Endothelial cell (in vitro differentiated cells): ENCODE results near the gene TCHH. TPM values are rescaled to one million over a fixed set of nuclear protein-coding genes. Genes with fewer than 3 reads are reported as not detected.

Experiments
- DNase-seq: peaks from one replicate; pipeline ENCODE4 v3.0.0; 2021; ENCODE audit warnings: low spot score
- H3K27ac Mint-ChIP-seq: one replicate; pipeline ENCODE4 v1.8.0; 2021; ENCODE audit warnings: mixed read lengths, inconsistent platforms; ENCODE audit not compliant: unreplicated experiment
- H3K27me3 Mint-ChIP-seq: one replicate; pipeline ENCODE4 v1.8.0; 2021; ENCODE audit warnings: mild to moderate bottlenecking, moderate library complexity, mixed read lengths, inconsistent platforms; ENCODE audit not compliant: unreplicated experiment
- H3K36me3 Mint-ChIP-seq: one replicate; pipeline ENCODE4 v1.8.0; 2021; ENCODE audit warnings: mild to moderate bottlenecking, low read depth, mixed read lengths, inconsistent platforms; ENCODE audit not compliant: unreplicated experiment
- H3K4me1 Mint-ChIP-seq: one replicate; pipeline ENCODE4 v1.8.0; 2021; ENCODE audit warnings: mild to moderate bottlenecking, mixed read lengths, inconsistent platforms; ENCODE audit not compliant: unreplicated experiment
- H3K4me3 Mint-ChIP-seq: one replicate; pipeline ENCODE4 v1.8.0; 2021; ENCODE audit warnings: mild to moderate bottlenecking, mixed read lengths, inconsistent platforms; ENCODE audit not compliant: unreplicated experiment
- H3K9me3 Mint-ChIP-seq: one replicate; pipeline ENCODE4 v1.8.0; 2021; ENCODE audit warnings: mixed read lengths, inconsistent platforms; ENCODE audit not compliant: unreplicated experiment
- CTCF ChIP-seq: fragments of 200-600 bp; sonication (generic); IDR thresholded peaks from one replicate; pipeline ENCODE4 v1.5.0; 2021; ENCODE audit warnings: antibody characterized with exemption; ENCODE audit not compliant: unreplicated experiment
- total RNA-seq: library from RNA; stranded (reverse); fragmentation: NEBNext Ultra II Directional; extraction: Animal tissue kit (Norgen Biotek cat#: 25700); gene quantifications from one replicate; pipeline ENCODE4 v1.2.1, GENCODE V29; 2021; ENCODE audit not compliant: unreplicated experiment

The TCHH gene
- total RNA-seq, 1 donor from 2014 or later = 0.38 TPM

DNA sequence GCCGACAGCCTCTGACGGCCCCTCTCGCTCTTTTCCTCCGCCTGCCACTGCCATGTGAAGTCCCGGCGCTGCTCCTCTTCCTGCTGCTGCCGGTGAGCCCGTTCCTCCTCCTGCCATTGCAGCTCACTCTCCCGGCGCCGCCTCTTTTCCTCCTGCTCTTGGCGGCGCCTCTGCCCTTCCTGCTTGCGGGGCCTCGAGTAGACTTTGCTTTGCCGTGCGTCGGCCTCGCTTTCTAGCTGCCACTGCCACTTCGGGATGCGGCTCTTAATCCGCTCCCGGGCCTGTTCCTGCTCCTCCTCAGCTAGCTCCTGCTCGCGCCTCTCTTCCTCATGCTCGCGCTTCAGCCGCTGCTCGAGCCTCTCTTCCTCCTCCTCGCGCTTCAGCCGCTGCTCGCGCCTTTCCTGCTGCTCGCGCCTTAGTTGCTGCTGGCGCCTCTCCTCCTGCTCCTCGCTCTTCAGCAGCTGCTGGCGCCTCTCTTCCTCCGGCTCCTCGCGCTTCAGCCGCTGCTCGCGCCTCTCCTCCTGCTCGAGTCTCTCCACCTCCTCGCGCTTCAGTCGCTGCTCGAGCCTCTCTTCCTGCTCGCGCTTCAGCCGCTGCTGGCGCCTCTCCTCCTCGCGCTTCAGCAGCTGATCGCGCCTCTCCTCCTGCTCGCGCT is 4.3 kb downstream of the TCHH start:
- Mint-ChIP-seq H3K9me3 (peaks cover 8% of the 10 kb centered on the region), H3K27ac (no peak overlapping the region), H3K36me3 (peaks cover 10% of the 10 kb centered on the region), H3K27me3 (peaks cover 11% of the 10 kb centered on the region), H3K4me1 (peaks cover 6% of the 10 kb centered on the region), H3K4me3 (no peak overlapping the region)
- peak; percentile 45 for DNase-seq
- TF ChIP-seq CTCF = no peak

- peaks cover 6% of the 10 kb centered on the region for H3K4me1 Mint-ChIP-seq
- H3K4me3 Mint-ChIP-seq = no peak overlapping the region
- no peak for DNase-seq
- H3K27ac Mint-ChIP-seq = no peak overlapping the region
- peaks cover 8% of the 10 kb centered on the region for H3K9me3 Mint-ChIP-seq
- TF ChIP-seq CTCF = no peak
- peaks cover 11% of the 10 kb centered on the region for H3K27me3 Mint-ChIP-seq
- peaks cover 10% of the 10 kb centered on the region for H3K36me3 Mint-ChIP-seq
These were observed 4.8 kb downstream of the TCHH start for GRCh38 chr1:152110365-152110859.

- TF ChIP-seq CTCF = no peak
- Mint-ChIP-seq H3K36me3 (peaks cover 10% of the 10 kb centered on the region), H3K27me3 (peaks cover 11% of the 10 kb centered on the region), H3K9me3 (peaks cover 8% of the 10 kb centered on the region), H3K4me1 (peaks cover 6% of the 10 kb centered on the region), H3K27ac (no peak overlapping the region), H3K4me3 (no peak overlapping the region)
- no peak for DNase-seq
These were observed 5.3 kb downstream of the TCHH start for GRCh38 chr1:152109998-152110294.

GRCh38 chr1:152109231-152109997 is 5.8 kb downstream of the TCHH start:
- no peak overlapping the region for H3K27ac Mint-ChIP-seq
- H3K4me1 Mint-ChIP-seq = peaks cover 6% of the 10 kb centered on the region
- no peak for TF ChIP-seq CTCF
- H3K4me3 Mint-ChIP-seq = no peak overlapping the region
- DNase-seq = peak; percentile 15
- H3K9me3 Mint-ChIP-seq = peaks cover 8% of the 10 kb centered on the region
- H3K27me3 Mint-ChIP-seq = peaks cover 11% of the 10 kb centered on the region
- peaks cover 10% of the 10 kb centered on the region for H3K36me3 Mint-ChIP-seq

- H3K36me3 Mint-ChIP-seq = peaks cover 10% of the 10 kb centered on the region
- H3K27me3 Mint-ChIP-seq = peaks cover 11% of the 10 kb centered on the region
- H3K4me1 Mint-ChIP-seq = peaks cover 6% of the 10 kb centered on the region
- H3K27ac Mint-ChIP-seq = no peak overlapping the region
- TF ChIP-seq CTCF = no peak
- H3K9me3 Mint-ChIP-seq = peaks cover 8% of the 10 kb centered on the region
- H3K4me3 Mint-ChIP-seq = no peak overlapping the region
- DNase-seq = no peak
These were observed 6.4 kb downstream of the TCHH start for GRCh38 chr1:152108882-152109222.
